NOMO-1 treated with dmso at 0.1 percent for 144 hours (cell line): Measurements from ENCODE around the gene AMELX.

Experiments used
- DNase-seq: peaks from one replicate; lab custom pipeline; 2025; ENCODE audit not compliant: unreplicated experiment; lab: John Stamatoyannopoulos, UW

The AMELX gene

GRCh38 chrX:11293113-11293512, at the start of gene AMELX:
AMELX (plus strand) TSS chrX:11293413; CDS start chrX:11294789, 1,376 bp downstream.
- no peak for DNase-seq

DNA sequence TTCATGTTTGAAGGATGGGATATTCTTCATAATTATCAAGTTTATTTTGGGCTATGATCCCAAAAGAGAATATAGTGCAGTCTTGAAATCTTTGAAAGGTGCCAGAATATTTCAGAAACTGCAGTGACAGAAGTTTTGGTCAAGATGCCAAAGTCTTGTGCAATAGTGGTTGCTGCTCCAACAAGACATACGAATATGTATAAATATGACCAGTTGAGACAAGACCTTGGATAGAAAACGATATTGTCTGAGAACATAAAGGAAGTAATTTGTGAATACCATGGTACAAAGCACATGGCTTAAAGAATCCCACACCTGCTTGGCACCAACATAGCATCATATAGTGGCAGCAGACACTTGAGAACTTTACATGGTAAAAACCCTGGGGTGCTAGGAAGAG, 48.6 kb upstream of the AMELX start:
- DNase-seq: no peak

- DNase-seq: no peak
Observed at GRCh38 chrX:11254417-11255109, 38.6 kb upstream of the AMELX start.

DNA sequence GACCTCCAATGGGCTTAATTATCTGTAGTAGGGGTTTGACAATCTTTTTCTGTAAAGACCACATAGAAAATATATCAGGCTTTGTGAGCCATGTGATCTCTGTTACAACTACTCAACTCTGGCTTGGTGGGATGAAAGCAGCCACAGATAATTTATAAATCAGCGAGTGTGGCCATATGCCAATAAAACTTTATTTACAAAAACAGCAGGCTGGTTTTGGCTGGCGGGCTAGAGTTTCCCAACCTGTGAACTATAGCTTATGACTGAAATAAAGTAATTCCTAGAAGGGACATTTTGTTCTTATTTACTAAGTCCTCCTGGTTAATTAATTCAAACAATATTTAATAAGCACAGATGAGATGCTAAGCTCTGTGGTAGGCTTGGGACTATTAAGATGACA, 35.9 kb upstream of the AMELX start:
- DNase-seq: no peak

DNA sequence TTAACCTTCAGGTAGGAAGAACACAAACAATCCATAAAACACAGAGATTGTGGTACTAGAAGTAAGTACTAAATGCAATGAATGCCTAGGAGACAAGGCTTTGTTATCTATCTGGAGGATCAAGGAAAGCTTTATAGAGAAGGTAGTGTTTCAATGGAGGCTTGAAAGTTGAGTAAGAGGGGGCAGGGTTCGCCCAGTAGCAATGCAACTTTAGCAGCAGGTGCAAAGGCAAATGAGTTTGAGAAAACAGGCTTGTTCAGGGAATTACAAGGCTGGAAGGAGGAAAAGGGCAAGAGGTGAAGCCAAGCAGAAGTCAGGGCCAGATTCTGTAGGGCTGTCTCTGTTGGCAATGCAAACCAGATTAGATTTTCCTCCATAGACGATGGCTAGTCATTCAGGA, 35.5 kb upstream of the AMELX start:
- DNase-seq: no peak

DNA sequence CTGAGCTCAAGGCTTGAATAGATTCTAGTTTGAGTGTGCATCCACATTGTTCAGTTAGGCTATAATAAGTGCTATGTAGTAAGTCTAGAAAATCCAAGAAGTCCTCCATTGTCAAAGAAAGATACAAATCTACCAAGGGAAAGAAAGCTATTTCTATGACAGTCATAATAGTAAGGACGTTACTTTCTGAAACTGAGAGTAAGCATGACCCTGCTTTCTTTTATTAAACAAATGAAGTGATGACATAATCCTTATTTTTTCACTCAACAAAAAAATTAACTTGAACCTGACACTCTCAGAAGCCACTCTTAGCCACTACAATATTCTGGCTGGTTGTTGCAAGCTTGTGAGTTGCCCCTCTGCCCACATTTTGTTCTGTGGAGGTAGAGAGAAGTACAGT, 33.8 kb upstream of the AMELX start:
- DNase-seq: no peak

DNA sequence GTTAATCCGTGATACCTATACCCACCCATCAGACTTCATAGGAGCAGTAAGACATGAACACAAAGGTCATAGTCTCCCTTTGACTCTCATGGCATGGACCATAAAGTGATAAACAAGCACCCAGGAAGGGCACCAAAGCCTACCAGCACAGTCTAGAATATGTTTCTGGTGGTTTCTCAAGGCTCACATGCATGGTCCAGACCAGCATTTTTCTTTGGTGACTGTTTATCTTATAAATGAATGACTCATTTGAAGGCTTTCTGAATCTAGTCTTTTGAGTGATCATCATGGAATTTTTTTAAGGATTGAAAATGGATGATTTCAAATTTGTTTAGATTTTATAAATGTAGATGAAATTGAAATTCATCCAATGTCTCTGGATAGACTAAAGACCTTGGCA, 32.0 kb upstream of the AMELX start:
- no peak for DNase-seq

DNA sequence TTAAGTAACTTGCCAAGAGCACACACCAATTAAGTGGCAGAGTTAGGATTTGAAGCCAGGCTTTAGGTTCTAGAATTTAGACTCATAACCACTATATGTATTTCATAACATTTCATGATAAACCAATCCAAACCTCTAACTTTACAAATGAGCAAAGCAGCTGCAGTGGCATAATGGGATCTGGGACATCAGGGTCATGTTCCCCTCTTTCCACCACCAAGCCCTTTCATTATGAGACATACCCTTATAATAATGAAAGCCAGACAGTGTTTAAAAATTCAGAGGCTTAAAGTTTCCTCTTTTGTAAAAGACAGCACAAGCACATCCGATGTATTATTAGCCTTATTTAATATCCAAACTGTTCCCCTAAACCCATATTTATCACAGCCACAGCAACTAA, 28.3 kb upstream of the AMELX start:
- no peak for DNase-seq

- DNase-seq: no peak
Observed at GRCh38 chrX:11265352-11265751, 27.9 kb upstream of the AMELX start.

- no peak for DNase-seq
Observed at GRCh38 chrX:11266573-11267003, 26.6 kb upstream of the AMELX start.

- peak; percentile 16 for DNase-seq
Observed at GRCh38 chrX:11267425-11267824, 25.8 kb upstream of the AMELX start.

GRCh38 chrX:11269006-11269405, 24.2 kb upstream of the AMELX start:
- DNase-seq: no peak

DNA sequence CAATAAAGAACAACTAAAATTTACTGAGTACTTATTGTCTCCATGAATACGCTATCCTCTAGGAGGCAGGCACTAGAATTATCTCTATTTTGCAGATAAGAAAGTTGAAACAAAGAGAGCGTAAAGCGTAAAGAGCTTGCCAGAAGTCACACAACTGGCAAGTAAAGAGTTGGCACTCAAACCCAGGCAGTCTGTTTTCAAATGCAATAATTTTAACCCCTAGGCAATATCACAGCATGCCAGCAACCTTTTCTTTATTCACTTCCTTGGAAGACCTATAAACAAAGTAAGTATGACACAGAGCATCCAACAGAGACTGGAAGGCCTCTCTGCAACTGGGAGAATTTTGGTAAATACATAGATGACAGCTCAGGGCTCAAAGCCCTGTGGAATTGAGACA, 23.2 kb upstream of the AMELX start:
- DNase-seq: no peak

- no peak for DNase-seq
Observed at GRCh38 chrX:11272290-11272689, 20.9 kb upstream of the AMELX start.

DNA sequence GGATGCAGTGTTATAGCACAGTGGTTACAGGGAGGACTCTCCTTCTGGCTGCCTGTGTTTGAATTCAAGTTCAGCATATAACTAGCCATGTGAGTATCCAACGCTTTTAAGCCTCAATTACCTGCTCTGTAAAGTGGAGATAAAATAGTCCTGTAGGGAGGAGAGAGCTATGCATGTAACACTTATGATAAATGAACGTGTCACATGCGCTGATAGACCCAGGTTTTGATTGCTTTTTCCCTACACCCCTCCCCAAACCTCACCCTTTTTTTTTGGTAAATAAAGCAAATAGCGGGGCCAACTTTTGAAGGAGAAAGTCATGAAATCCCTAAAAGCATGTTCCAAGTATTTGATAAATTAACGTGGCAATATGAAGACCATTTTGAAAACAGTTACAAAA, 20.4 kb upstream of the AMELX start:
- no peak for DNase-seq

DNA sequence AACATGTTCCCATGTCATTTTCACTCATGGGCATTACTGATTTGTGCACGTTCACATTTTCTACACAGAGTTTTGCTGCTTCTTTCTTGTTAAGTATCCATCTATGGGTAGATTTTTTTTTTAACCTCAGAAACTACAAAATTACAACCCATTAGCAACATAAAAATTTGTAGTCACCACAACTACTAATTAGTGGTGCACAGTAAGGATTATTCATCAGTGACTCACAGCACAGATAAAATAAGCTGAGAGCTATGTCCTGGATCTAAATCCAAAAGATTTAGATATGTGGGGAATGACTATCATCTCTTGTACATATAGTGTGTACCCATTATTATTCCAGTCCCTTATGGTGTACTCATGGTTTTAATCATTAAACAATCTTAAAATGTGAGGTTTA, 19.7 kb upstream of the AMELX start:
- DNase-seq: no peak

GRCh38 chrX:11282043-11282442, 11.2 kb upstream of the AMELX start:
- DNase-seq: no peak

- DNase-seq: no peak
Observed at GRCh38 chrX:11285651-11286050, 7.6 kb upstream of the AMELX start.

DNA sequence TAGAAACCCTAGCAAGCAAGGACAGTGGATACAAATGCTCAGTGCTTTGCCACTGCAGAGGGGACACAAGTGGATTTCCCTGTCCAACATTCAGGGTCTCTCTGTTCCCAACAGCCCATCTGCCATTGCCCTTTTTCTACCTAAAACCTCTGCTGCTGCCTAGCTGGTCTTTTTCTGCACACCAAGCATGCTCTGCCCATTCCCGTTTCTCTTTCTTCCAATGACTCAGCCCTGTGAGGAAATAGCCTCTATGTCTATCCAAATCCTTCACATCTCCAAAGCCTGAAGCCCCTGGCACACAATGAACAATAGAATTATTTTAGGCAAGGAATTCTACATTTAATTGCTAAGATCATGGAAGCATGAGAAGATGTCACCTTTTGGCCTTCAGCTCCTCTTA, 5.7 kb upstream of the AMELX start:
- no peak for DNase-seq

GRCh38 chrX:11290416-11291102, 2.7 kb upstream of the AMELX start:
- DNase-seq: no peak

GRCh38 chrX:11296051-11296450, 2.8 kb downstream of the AMELX start:
- DNase-seq: no peak

DNA sequence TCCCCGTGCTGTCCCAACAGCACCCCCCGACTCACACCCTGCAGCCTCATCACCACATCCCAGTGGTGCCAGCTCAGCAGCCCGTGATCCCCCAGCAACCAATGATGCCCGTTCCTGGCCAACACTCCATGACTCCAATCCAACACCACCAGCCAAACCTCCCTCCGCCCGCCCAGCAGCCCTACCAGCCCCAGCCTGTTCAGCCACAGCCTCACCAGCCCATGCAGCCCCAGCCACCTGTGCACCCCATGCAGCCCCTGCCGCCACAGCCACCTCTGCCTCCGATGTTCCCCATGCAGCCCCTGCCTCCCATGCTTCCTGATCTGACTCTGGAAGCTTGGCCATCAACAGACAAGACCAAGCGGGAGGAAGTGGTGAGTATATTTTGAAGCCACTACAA, 5.4 kb downstream of the AMELX start:
- DNase-seq: no peak

DNA sequence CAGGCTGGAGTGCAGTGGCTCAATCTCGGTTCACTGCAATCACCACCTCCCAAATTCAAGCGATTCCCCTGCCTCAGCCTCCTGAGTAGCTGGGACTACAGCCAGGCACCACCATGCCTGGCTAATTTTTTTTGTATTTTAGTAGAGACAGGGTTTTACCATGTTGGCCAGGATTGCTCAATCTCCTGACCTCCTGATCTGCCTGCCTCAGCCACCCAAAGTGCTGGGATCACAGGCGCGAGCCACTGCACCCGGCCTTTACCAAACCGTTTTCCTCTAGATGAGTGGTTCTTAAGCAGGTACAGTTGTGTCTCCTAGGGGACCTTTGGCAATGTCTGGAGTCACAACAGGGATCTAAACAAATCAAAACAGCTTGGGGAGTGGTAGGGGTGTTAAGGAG, 11.6 kb downstream of the AMELX start:
- no peak for DNase-seq
